KOPT-K1 (cell line): Measurements from ENCODE around the gene CLTA.

ENCODE experiments used
- H3K27ac ChIP-seq: fragments of 200-600 bp; sonication (generic); 2 replicates; pipeline ENCODE4 v1.5.1; 2016; ENCODE audit warnings: antibody characterized with exemption, mild to moderate bottlenecking, low read depth, low read length; ENCODE audit not compliant: poor library complexity, severe bottlenecking
- H3K36me3 ChIP-seq: fragments of 200-600 bp; sonication (generic); 2 replicates; pipeline ENCODE4 v1.5.1; 2017; ENCODE audit warnings: antibody characterized with exemption, mild to moderate bottlenecking, low read length, moderate library complexity; ENCODE audit not compliant: insufficient read depth
- H3K9me3 ChIP-seq: fragments of 200-600 bp; sonication (generic); 2 replicates; pipeline ENCODE4 v1.5.1; 2017; ENCODE audit warnings: antibody characterized with exemption, low read length, mild to moderate bottlenecking; ENCODE audit not compliant: insufficient read depth, poor library complexity, severe bottlenecking

Gene CLTA

DNA sequence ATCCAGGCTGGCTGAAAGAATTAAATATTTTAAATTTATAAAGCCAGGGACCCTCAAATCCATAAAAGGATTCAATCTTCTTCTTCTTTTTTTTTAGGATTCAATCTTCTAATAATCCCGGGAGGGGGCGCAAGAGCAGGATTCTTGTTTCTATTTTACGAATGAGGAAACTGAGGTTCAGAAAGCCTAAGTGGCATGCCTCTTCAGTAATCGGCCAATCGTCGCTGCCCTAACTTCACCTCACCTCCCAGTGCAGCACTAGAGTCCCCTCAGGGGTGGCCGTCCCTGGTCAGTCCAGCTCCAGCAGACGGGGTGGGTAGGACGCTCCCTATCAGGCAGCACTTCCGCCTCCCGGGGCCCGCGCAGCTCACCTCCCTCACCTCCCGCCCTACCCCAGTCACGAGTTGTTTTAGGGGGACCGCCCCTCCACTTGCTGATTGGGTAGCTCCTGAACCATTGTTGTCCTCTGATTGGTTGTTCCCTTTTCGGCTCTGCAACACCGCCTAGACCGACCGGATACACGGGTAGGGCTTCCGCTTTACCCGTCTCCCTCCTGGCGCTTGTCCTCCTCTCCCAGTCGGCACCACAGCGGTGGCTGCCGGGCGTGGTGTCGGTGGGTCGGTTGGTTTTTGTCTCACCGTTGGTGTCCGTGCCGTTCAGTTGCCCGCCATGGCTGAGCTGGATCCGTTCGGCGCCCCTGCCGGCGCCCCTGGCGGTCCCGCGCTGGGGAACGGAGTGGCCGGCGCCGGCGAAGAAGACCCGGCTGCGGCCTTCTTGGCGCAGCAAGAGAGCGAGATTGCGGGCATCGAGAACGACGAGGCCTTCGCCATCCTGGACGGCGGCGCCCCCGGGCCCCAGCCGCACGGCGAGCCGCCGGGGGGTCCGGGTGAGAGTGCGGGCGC lies at the start of gene CLTA:
CLTA (plus strand) TSS at position 534 of the 902 bp plus-strand sequence; CDS start at position 670, 136 bp downstream.
- H3K9me3 ChIP-seq: no peaks in the 10 kb centered on the region
- peak within 1 kb of the TSS; percentile 85 for H3K27ac ChIP-seq
- H3K36me3 ChIP-seq: peaks cover 32% of the 10 kb centered on the region

DNA sequence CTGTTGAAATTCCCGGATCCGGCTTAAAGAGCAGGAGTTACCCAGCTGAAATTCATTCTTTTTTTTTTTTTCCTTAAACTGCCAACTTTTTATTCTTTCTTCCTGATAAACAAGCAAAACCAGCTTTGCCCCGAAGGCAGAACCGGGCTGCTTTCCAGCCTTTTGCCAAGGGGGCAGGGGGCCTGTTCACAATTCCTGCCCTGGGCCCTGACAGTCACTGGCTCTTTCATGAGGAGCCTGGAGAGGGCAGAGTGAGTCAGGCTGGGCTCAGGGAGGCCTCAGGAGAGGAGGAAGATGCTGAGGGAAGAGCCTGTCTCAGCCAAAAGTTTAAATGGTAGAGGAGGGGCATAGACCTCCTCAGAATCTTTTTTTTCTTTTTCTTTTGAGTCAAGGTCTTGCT lies 49.4 kb upstream of the CLTA start:
- H3K27ac ChIP-seq: no peak overlapping the region
- no peaks in the 10 kb centered on the region for H3K36me3 ChIP-seq
- H3K9me3 ChIP-seq: no peaks in the 10 kb centered on the region

- Histone ChIP-seq H3K9me3 (no peaks in the 10 kb centered on the region), H3K36me3 (no peaks in the 10 kb centered on the region), H3K27ac (no peak overlapping the region)
These were observed 49.0 kb upstream of the CLTA start for GRCh38 chr9:36141761-36142160.

- no peaks in the 10 kb centered on the region for H3K9me3 ChIP-seq
- no peaks in the 10 kb centered on the region for H3K36me3 ChIP-seq
- H3K27ac ChIP-seq: peak overlapping the region; percentile 21
These were observed 48.0 kb upstream of the CLTA start for GRCh38 chr9:36142510-36143244.

DNA sequence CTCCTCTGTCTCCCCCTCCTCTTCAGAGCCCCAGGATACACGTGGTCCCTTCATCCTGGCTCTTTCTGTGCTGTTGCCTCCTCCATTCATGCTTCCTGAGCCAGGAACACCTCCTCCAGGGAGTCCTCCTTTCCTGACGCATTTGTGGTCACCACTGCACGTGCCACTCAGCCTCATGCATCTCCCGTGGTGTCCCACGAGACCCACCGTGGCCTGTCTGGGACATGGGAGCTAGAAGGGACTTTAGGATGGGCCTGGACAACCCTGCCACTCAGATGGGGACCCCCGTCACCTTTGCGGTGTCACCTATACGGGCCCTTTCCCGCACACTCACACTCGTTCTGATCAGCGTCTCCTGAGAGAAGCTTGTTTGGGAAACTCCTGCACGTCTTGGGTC lies 47.5 kb upstream of the CLTA start:
- Histone ChIP-seq H3K9me3 (no peaks in the 10 kb centered on the region), H3K36me3 (no peaks in the 10 kb centered on the region), H3K27ac (peak overlapping the region; percentile 21)

- Histone ChIP-seq H3K9me3 (no peaks in the 10 kb centered on the region), H3K27ac (no peak overlapping the region), H3K36me3 (no peaks in the 10 kb centered on the region)
These were observed 46.1 kb upstream of the CLTA start for GRCh38 chr9:36144309-36145232.

DNA sequence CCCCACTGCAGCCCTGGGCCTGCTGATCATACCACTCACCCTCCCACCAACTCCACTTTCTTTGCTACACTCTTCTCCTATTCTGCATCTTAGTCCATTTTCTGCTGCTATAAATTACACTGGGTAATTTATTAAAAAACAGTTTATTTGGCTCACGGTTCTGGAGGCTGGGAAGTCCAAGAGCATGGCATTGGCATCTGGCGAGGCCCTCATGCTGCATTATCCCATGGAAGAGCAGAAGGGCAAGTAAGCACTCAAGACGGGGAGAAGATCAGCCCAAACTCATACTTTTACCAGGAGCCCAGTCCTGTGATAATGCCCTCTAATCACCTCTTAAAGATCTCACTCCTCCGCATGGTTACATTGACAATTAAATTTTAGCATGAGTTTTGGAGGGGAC lies 44.8 kb upstream of the CLTA start:
- H3K27ac ChIP-seq: no peak overlapping the region
- no peaks in the 10 kb centered on the region for H3K9me3 ChIP-seq
- no peaks in the 10 kb centered on the region for H3K36me3 ChIP-seq

DNA sequence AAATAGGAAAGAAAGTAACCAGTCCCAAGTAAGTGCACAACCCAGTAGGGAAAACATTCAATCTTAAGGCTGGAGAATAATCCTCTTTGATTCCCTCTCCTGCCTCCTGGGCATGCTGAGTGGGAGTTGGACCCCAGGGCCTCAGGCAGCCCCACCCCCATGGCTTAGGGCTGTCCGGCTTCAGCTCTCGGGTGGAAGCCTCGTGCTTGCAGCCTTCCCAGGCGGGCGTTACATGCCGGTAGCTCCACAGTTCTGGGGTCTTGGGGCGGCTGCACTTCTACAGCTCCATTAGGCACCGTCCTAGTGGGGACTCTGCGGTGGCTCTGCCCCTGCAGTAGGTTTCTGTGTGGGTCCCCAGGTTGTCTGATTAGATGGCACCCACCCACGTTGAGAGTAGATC lies 44.1 kb upstream of the CLTA start:
- Histone ChIP-seq H3K9me3 (no peaks in the 10 kb centered on the region), H3K27ac (no peak overlapping the region), H3K36me3 (no peaks in the 10 kb centered on the region)

DNA sequence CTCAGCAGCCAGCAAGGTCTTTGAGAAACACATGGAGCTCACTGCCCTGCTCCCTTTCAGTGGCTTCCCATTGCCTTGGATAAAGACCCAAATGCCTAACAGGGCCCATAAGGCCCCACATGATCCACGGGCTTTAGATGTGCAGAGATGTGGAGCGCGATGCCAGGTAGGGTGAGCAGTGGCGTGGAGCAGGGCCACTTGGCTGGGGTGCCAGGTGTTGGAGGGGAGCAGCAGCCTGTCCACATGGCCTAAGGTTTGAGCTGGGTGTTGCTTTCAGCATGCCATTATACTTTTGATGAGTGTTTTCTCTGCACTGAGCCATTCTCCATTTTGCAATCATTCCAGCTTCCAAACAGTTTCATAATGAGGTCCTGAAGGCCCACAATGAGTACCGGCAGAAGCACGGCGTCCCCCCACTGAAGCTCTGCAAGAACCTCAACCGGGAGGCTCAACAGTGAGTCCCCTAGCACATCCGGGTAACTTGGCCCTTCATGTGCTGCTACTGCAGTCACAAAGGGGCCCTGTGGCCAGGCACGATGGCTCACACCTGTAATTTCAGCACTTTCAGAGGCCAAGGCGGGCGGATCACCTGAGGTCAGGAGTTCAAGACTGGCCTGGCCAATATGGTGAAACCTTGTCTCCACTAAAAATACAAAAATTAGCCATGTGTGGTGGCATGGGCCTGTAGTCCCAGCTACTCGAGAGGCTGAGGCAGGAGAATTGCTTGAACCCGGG lies 43.1 kb upstream of the CLTA start:
- H3K9me3 ChIP-seq: no peaks in the 10 kb centered on the region
- H3K27ac ChIP-seq: no peak overlapping the region
- no peaks in the 10 kb centered on the region for H3K36me3 ChIP-seq

GRCh38 chr9:36148311-36149051 lies 42.2 kb upstream of the CLTA start:
- Histone ChIP-seq H3K9me3 (no peaks in the 10 kb centered on the region), H3K36me3 (no peaks in the 10 kb centered on the region)

DNA sequence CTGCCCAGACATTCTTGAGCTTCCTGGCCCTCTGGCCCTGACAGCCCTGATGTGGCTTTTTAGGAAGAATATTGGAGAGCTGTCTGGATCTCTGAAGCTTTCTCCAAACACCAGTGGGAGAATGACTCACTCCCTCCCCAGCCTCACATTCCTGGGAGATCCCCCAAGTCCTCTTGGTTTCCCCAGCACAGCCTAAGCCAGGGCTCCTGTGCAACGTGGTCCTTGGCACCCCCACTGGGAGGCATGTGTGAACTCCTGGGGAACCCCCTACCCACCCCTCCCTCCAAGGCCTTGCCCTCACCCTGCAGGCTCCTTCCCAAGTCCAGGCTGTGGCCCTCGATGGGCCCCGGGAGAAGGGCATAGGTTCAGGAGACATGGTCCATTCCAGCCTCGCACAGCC lies 41.5 kb upstream of the CLTA start:
- Histone ChIP-seq H3K9me3 (no peaks in the 10 kb centered on the region), H3K27ac (no peak overlapping the region), H3K36me3 (no peaks in the 10 kb centered on the region)

More at GRCh38 chr9:36148311-36149051, 42.2 kb upstream of the CLTA start:
- H3K27ac ChIP-seq: no peak overlapping the region

DNA sequence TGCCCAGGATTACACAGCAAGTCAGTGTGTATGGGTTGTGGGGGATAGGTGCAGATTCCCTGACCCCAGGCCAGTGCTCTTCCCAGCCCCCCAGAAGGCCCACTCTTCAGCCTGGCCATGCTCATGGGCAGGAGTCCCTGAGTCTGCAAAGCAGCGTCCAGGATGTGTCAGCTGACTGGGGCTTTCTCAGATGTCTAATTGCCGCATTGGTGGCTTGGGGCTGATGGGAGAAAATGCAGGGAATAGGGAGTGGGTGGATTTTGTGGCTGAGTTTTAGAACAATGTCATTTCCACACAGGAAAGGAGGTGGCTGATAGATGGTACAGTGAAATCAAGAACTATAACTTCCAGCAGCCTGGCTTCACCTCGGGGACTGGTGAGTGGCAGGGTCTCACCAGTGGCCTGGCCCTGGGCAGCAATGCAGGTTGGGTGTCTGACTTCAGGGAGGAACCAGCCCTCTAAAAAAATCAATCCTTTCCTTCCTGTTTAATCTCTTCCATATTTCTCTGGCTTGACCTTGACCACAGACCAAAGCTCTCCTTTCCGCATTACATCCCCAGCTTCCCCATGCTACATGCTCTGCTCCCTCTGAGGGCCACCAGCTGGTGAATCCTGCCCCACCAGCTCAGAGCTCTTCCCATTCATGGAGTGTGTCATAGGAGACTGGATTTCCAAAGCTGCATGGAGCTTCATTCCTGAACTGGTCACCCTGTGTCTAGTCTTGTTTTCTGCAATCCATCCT lies 40.0 kb upstream of the CLTA start:
- H3K36me3 ChIP-seq: no peaks in the 10 kb centered on the region
- peak overlapping the region; percentile 83 for H3K27ac ChIP-seq
- H3K9me3 ChIP-seq: no peaks in the 10 kb centered on the region
